Kidney (tissue), 14 donors: ENCODE data around the gene CAVIN1. TPM values are rescaled to one million over a fixed set of nuclear protein-coding genes. Genes with fewer than 3 reads are reported as not detected.

Experiments used
- DNase-seq, 5 donors: peaks; one replicate each; pipeline ENCODE4 v3.0.0-alpha.2; 2013 to 2020
- FAIRE-seq: peaks from 2 replicates; lab custom pipeline; 2012; peaks lifted over from hg19 to GRCh38; lab: Jason Lieb, UNC
- H3K27ac ChIP-seq, 2 donors: one replicate each; pipeline ENCODE4 v1.7.0; 2013; ENCODE audit warnings: low read depth in 2 of 2, low read length in 2 of 2, inconsistent platforms in 1 of 2
- H3K27me3 ChIP-seq: one replicate; pipeline ENCODE4 v1.7.1; 2013; ENCODE audit warnings: low read length, inconsistent platforms; ENCODE audit not compliant: control insufficient read depth, insufficient read depth
- H3K36me3 ChIP-seq, 3 donors: one replicate each; pipeline versions ENCODE4 v1.7.0 to v1.7.1; 2013; ENCODE audit warnings: low read length in 3 of 3, control low read depth in 1 of 3, inconsistent platforms in 1 of 3; ENCODE audit not compliant: insufficient read depth in 3 of 3, control insufficient read depth in 2 of 3
- H3K4me1 ChIP-seq, 3 donors: one replicate each; pipeline versions ENCODE4 v1.7.0 to v1.7.1; 2013; ENCODE audit warnings: low read length in 3 of 3, inconsistent platforms in 1 of 3, low read depth in 1 of 3; ENCODE audit not compliant: control insufficient read depth in 2 of 3, insufficient read depth in 2 of 3
- H3K4me3 ChIP-seq, 3 donors: one replicate each; pipeline versions ENCODE4 v1.7.0 to v1.8.1; 2013; ENCODE audit warnings: low read length in 3 of 3, control low read depth in 1 of 3, inconsistent platforms in 1 of 3
- H3K9ac ChIP-seq, 3 donors: one replicate each; pipeline versions ENCODE4 v1.7.0 to v1.7.1; 2013; ENCODE audit warnings: low read length in 3 of 3, control low read depth in 1 of 3, inconsistent platforms in 1 of 3
- H3K9me3 ChIP-seq, 3 donors: one replicate each; pipeline versions ENCODE4 v1.7.0 to v1.7.1; 2013; ENCODE audit warnings: low read length in 3 of 3, control low read depth in 1 of 3, inconsistent platforms in 1 of 3; ENCODE audit not compliant: control insufficient read depth in 2 of 3, insufficient read depth in 1 of 3
- intact Hi-C: fragments of 100-400 bp; cut with DNase I; formaldehyde crosslinking; loops from one replicate; pipeline ENCODE4 v1.11.1; 2022
- polyA plus RNA-seq: library from polyadenylated mRNA; stranded (reverse); fragments of 350-450 nt; fragmentation: Illumina TruSeq; extraction: RNeasy Lipid Tissue Mini Kit (QIAGEN cat#74804); gene quantifications from one replicate; pipeline ENCODE4 v1.2.3, GENCODE V29; 2014; ENCODE audit warnings: low read depth, low replicate concordance; ENCODE audit not compliant: insufficient read depth
- total RNA-seq: library from RNA; stranded (reverse); fragmentation: NEBNext Ultra II Directional; extraction: Animal tissue kit (Norgen Biotek cat#: 25700); gene quantifications from one replicate; pipeline ENCODE4 v1.2.1, GENCODE V29; 2021
- TF ChIP-seq, protein P1 (sequence below): IDR thresholded peaks from 3 replicates; pipeline ENCODE4 v1.5.1; 2012; ENCODE audit warnings: mild to moderate bottlenecking, moderate library complexity, borderline replicate concordance; ENCODE audit not compliant: insufficient read depth; ENCODE audit errors: extremely low read depth
- donor health status: control.
- donor health status: control.
- donor health status: control.
- donor health status: control.
- donor health status: control.
- donor health status: DM: yes; HTN: yes; CAD: no.
- donor health status: Normal renal cell carcinoma (clear cell type).

CAVIN1 gene
- total and polyA plus RNA-seq, 2 donors from 2014 or later, result 67.1 to 204 TPM

DNA sequence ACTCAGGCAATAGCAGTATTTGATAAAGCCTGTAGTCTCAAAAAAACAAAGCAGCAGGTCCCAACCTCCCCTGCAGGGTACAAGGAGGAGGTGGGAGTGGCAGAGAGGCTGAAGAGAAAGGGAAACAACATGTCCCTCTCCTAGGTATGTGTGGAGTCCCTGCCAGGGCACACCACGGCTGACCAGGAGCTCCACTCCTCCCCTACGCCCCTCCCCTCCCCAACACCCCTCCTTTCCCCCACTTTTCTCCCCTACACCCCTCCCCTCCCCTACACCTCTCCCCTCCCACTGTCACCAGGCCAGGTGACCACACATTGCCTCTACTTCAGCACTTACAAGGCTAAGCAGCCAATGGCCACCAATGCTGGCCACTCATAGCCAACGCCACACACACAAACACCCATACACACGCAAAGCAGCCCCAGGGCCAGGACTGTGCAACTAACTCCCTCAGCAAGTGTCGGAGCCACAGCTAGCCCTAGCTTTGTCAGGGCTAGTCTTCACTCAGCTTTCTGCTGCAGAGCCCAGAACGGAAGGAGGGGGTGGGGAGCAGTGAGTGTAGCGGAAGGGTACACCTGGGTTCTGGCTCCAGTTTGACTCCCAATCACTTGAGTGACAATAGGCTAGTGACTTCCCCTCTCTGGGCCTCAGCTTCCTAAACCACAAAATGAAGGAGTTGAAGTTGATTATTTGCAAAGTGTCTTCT is 8.2 kb downstream of the CAVIN1 start:
- no peak for DNase-seq
- FAIRE-seq, result no peak
- no peak overlapping the region for H3K27ac ChIP-seq
- no peaks in the 10 kb centered on the region for H3K9me3 ChIP-seq
- H3K9ac ChIP-seq, result no peak overlapping the region
- TF ChIP-seq, protein P1, sequence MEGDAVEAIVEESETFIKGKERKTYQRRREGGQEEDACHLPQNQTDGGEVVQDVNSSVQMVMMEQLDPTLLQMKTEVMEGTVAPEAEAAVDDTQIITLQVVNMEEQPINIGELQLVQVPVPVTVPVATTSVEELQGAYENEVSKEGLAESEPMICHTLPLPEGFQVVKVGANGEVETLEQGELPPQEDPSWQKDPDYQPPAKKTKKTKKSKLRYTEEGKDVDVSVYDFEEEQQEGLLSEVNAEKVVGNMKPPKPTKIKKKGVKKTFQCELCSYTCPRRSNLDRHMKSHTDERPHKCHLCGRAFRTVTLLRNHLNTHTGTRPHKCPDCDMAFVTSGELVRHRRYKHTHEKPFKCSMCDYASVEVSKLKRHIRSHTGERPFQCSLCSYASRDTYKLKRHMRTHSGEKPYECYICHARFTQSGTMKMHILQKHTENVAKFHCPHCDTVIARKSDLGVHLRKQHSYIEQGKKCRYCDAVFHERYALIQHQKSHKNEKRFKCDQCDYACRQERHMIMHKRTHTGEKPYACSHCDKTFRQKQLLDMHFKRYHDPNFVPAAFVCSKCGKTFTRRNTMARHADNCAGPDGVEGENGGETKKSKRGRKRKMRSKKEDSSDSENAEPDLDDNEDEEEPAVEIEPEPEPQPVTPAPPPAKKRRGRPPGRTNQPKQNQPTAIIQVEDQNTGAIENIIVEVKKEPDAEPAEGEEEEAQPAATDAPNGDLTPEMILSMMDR, result no peak
- peaks cover 0 to 10% (median 0%) of the 10 kb centered on the region in 3 donors for H3K4me1 ChIP-seq
- H3K4me3 ChIP-seq, result no peak overlapping the region
- H3K36me3 ChIP-seq, result no peaks in the 10 kb centered on the region
- H3K27me3 ChIP-seq, result no peaks in the 10 kb centered on the region
- intact Hi-C loops, result no loop called here

DNA sequence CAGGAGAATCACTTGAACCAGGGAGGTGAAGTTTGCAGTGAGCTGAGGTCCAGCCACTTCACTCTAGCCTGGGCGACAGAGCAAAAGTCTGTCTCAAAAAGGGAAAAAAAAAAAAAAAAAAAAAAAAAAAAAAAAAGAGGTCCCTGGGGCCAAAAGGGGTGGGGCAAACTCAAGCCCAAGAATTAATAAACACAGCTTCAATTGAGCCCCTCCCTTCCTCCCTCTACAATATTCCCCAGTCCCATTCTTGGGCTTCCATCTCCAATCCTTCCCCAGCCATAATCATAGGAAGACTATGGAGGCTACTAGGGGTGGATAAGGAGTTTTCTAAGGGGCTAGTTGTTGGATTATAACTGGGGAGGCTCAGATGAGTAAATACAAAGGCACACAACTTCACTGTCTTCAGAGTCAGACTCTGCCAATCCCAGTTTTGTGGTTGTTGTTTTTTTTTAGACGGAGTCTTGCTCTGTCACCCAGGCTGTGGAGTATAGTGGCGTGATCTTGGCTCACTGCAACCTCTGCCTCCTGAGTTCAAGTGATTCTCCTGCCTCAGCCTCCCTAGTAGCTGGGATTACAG is 9.5 kb downstream of the CAVIN1 start:
- peaks cover 0 to 8% (median 0%) of the 10 kb centered on the region in 3 donors for H3K4me1 ChIP-seq
- no peak overlapping the region for H3K27ac ChIP-seq
- no peak overlapping the region for H3K4me3 ChIP-seq

DNA sequence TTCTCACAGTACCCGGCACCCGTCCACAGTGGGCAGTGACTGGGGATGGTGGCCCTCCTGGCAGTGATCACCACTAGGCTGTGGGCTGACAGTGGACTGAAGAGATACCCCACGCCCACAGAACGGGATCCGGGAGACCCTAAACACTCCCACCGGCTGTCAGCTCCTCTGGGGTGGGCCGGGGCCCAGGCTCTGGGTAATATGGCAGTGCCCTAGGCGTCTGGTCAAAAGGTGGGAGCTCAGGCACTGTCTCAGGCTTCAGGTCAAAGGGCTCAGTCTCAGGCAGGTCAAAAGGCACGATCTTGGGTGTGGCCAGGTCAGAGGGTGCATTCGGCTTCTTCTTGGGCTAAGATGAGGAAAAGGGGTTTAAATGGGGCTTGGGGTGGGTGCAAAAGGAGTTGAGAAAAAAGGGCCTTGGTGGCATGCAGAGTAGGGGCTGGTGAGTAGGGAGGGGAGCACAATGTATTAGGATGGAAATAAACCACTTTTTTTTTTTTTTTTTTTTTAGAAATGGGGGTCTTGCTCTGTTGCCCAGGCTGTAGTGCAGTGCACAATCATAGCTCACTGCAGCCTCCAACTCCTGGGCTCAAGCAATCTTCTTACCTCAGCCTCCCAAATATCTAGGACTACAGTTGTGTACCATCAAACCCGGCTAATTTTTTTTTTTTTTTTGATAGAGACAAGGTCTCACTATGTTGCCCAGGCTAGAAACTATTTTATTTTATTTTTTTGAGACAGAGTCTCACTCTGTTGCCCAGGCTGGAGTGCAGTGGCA is 11.0 kb downstream of the CAVIN1 start:
- TF ChIP-seq, protein P1, result no peak
- Histone ChIP-seq H3K27ac (no peak overlapping the region), H3K4me1 (peaks cover 0 to 14% (median 0%) of the 10 kb centered on the region in 3 donors), H3K27me3 (no peaks in the 10 kb centered on the region), H3K9ac (no peak overlapping the region), H3K36me3 (no peaks in the 10 kb centered on the region), H3K4me3 (no peak overlapping the region), H3K9me3 (no peaks in the 10 kb centered on the region)
- intact Hi-C loops, result no loop called here
- DNase-seq (no peak), FAIRE-seq (no peak)

More for the DNA sequence above, 9.5 kb downstream of the CAVIN1 start:
- Histone ChIP-seq H3K9ac (no peak overlapping the region), H3K27me3 (no peaks in the 10 kb centered on the region), H3K9me3 (no peaks in the 10 kb centered on the region), H3K36me3 (no peaks in the 10 kb centered on the region)
- FAIRE-seq (no peak), DNase-seq (no peak)
- TF ChIP-seq, protein P1, result no peak
- intact Hi-C loops, result no loop called here
